NCI-H345 treated with DMSO at 0.1 percent for 48 hours (cell line): Measurements from ENCODE around the gene CAST.

Experiments used
- DNase-seq: peaks from one replicate; lab custom pipeline; 2025; ENCODE audit not compliant: unreplicated experiment; lab: John Stamatoyannopoulos, UW

CAST gene

DNA sequence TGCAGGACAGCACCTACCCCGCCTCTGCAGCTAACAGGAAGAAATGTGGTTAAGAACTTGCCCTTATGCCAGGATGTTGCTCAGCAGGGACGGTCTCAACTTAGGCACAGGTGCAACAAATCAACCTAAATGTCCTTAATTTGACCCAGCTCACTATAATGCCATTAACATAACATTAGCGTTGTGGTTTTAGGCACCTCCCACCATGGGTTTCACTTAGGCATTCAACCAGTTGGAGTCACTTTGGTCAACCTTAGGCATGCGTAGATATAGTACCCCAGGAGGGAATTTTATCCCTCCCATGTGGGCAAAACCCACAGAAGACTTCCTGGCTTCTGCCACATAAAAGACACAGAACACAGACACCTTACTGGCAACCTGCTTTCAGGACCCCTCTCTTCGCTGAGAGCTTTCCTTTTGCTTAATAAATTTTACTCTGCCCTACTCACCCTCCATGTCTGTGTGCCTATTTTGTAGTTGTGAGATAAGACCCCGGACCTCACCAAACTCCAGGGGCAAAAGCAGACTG lies 154.3 kb downstream of the CAST start:
- no peak for DNase-seq

- no peak for DNase-seq
These were observed 154.8 kb downstream of the CAST start for GRCh38 chr5:96816991-96817390.

- DNase-seq, result no peak
These were observed 155.3 kb downstream of the CAST start for GRCh38 chr5:96817506-96817905.

DNA sequence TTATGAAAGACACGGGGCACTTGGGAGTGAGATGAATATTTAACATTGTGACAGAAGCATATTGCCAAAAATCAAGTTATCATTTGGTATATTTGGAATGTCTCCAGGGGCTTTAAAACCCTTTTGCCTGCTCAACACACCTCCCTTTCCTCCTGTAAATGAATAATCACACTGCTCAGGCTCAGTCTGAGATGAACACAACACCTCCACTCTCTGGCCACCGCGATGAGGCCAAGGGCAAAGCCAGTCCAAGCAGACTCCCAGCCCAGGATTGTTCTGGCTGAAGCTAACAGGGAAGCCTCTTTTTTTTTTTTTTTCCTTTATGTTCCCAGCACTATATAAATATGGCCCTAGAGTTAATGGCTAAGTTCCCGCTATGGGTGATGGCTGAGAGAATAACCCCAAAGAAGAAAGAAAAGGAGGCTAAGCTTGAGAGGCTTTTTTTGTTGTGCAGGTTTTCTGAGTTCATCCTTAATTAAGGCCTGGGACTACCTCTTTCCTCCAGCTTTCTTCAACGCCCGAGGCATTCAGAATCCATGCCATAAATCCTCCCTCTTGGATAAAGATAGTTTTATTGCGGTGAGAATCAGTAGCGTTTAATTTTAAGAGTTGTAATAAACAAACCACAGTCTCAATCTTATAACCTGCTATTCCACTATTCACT lies 156.1 kb downstream of the CAST start:
- no peak for DNase-seq

GRCh38 chr5:96819806-96820205 lies 157.6 kb downstream of the CAST start:
- no peak for DNase-seq

DNA sequence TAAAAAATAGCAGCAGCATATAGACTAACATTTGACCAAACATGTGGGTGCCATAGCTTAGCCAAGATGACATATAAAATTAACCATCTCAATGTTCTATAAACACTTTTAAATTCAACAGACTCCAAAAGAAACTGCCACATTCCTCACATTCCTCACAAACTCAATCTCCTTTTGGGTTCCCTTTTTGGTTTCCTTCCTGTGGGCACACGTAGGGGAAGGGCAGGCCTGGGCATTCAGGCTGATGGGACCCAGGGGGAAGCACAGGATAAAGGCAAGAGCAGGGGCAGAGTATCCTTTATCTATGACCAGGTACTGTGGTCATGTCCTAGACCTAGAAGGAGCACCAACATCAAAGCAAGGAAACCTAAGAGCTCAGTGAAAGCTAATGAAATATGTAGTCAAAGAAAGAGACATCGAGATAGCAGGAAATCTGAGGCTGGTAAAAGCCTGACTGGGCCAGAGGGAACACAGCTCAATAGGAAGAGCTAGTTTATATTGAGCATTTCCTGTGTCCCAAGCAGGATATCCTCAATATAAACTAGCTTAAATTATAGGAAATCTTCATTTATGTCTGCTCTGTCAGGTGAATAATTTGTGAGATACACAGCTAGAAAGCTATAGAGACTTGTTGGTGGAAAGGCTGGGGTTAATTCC lies 159.2 kb downstream of the CAST start:
- no peak for DNase-seq

- no peak for DNase-seq
These were observed 160.7 kb downstream of the CAST start for GRCh38 chr5:96822686-96823459.

GRCh38 chr5:96823900-96824380 lies 161.8 kb downstream of the CAST start:
- no peak for DNase-seq
